Naive thymus-derived CD4-positive, alpha-beta T cell (primary cell): ENCODE results near the gene QRSL1. TPM values are rescaled to one million over a fixed set of nuclear protein-coding genes. Genes with fewer than 3 reads are reported as not detected.
A peak's percentile ranks its signal among the peaks of the same experiment; 100 is the strongest.

ENCODE experiments used
- ATAC-seq: fragments of 150-1000 bp; cut with Tn5 transposase; 2 replicates; pipeline ENCODE4 v1.10.0; 2021; ENCODE audit warnings: mild to moderate bottlenecking, moderate library complexity
- CTCF ChIA-PET: fragments of 350-600 bp; sonication (Branson Sonifier 250); formaldehyde crosslinking; loops from one replicate; lab custom pipeline; 2021; ENCODE audit warnings: antibody characterized with exemption; lab: Charles Lee
- POLR2A ChIA-PET: fragments of 350-600 bp; sonication (Branson Sonifier 250); formaldehyde crosslinking; loops from one replicate; lab custom pipeline; 2021; ENCODE audit warnings: antibody characterized with exemption, inconsistent platforms; lab: Charles Lee
- DNase-seq, 9 donors: peaks; one replicate each; pipeline versions ENCODE4 v3.0.0 to v3.0.0-alpha.2; 2020 to 2022; ENCODE audit warnings: mixed read lengths in 1 of 9
- H3K27ac ChIP-seq: one replicate; pipeline ENCODE4 v1.7.0; 2013; ENCODE audit warnings: mild to moderate bottlenecking, low read depth, low read length, moderate library complexity
- H3K27me3 ChIP-seq, 2 donors: one replicate each; pipeline ENCODE4 v1.7.0; 2013; ENCODE audit warnings: low read length in 2 of 2, mild to moderate bottlenecking in 2 of 2, moderate library complexity in 2 of 2; ENCODE audit not compliant: control insufficient read depth in 2 of 2, insufficient read depth in 2 of 2
- H3K36me3 ChIP-seq, 3 experiments: 1 replicate in 2 of 3; 2 replicates in 1 of 3; pipeline ENCODE4 v1.7.0; 2013; ENCODE audit warnings: low read length in 3 of 3, mild to moderate bottlenecking in 3 of 3, moderate library complexity in 1 of 3; ENCODE audit not compliant: insufficient read depth in 3 of 3, control insufficient read depth in 2 of 3
- H3K4me1 ChIP-seq, 2 donors: one replicate each; pipeline ENCODE4 v1.7.0; 2013; ENCODE audit warnings: low read length in 2 of 2, mild to moderate bottlenecking in 2 of 2, moderate library complexity in 1 of 2; ENCODE audit not compliant: control insufficient read depth in 2 of 2, insufficient read depth in 2 of 2
- H3K4me3 ChIP-seq: 2 replicates; pipeline ENCODE4 v1.7.0; 2013; ENCODE audit warnings: mild to moderate bottlenecking, low read length
- H3K9me3 ChIP-seq, 3 experiments: 1 replicate in 2 of 3; 2 replicates in 1 of 3; pipeline ENCODE4 v1.7.0; 2013; ENCODE audit warnings: low read length in 3 of 3; ENCODE audit not compliant: control insufficient read depth in 2 of 3
- H3K27ac Mint-ChIP-seq, 9 donors: one replicate each; pipeline ENCODE4 v1.8.0; 2020 to 2022; ENCODE audit warnings: mixed read lengths in 9 of 9, mild to moderate bottlenecking in 8 of 9, moderate library complexity in 5 of 9, inconsistent platforms in 2 of 9
- H3K27me3 Mint-ChIP-seq, 5 donors: one replicate each; pipeline ENCODE4 v1.8.0; 2021 to 2022; ENCODE audit warnings: mixed read lengths in 5 of 5, mild to moderate bottlenecking in 1 of 5
- H3K36me3 Mint-ChIP-seq, 5 donors: one replicate each; pipeline ENCODE4 v1.8.0; 2020 to 2022; ENCODE audit warnings: mixed read lengths in 5 of 5, mild to moderate bottlenecking in 3 of 5, inconsistent platforms in 1 of 5
- H3K4me1 Mint-ChIP-seq, 7 donors: one replicate each; pipeline ENCODE4 v1.8.0; 2020 to 2022; ENCODE audit warnings: mixed read lengths in 7 of 7, mild to moderate bottlenecking in 3 of 7, inconsistent platforms in 1 of 7
- H3K4me3 Mint-ChIP-seq, 10 donors: one replicate each; pipeline ENCODE4 v1.8.0; 2020 to 2022; ENCODE audit warnings: mild to moderate bottlenecking in 10 of 10, mixed read lengths in 10 of 10, moderate library complexity in 6 of 10, inconsistent platforms in 2 of 10
- H3K9me3 Mint-ChIP-seq, 11 donors: one replicate each; pipeline ENCODE4 v1.8.0; 2020 to 2022; ENCODE audit warnings: mixed read lengths in 11 of 11, mild to moderate bottlenecking in 4 of 11, inconsistent platforms in 1 of 11, moderate library complexity in 1 of 11
- intact Hi-C, 2 donors: fragments of 100-400 bp; cut with micrococcal nuclease; formaldehyde crosslinking; loops; one replicate each; pipeline ENCODE4 v1.15.1; 2023
- polyA plus RNA-seq, 2 donors: library from polyadenylated mRNA; unstranded; fragments of 300-500 nt; fragmentation: Illumina TruSeq; gene quantifications; one replicate each; pipeline ENCODE4 v1.2.3, GENCODE V29; 2021
- total RNA-seq, 6 experiments: library from RNA in 5 of 6; stranded (reverse) in 5 of 6; gene quantifications; 1 replicate in 5 of 6; 2 replicates in 1 of 6; pipeline ENCODE4 v1.2.3 and lab custom pipeline; 2021 to 2026

Gene QRSL1
- total and polyA plus RNA-seq, 7 experiments from 2014 or later, result 8.0 to 14.8 (median 12.8) TPM

DNA sequence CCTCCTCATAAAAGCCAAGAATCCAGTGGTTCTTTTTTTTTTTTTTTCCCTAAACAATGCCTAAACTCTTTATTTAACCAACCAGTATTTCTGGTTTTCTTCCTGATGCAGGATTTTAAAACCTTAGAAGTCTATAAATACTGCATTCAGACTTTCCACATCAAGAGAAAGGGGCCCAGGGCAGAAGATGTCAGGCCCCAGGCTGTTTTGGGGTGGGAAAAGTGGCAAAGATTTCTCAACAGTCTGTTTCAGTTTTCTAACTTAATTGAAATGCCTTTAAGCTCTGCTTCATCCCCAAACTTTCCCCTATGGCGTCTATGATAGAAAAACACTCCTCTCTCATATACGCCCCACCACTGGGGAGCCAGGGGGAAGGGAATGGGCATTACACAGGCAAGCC lies 33.1 kb downstream of the QRSL1 start:
- intact Hi-C loops, result no loop called here
- Mint-ChIP-seq H3K4me3 (no peak overlapping the region), H3K9me3 (peaks cover 0 to 13% (median 7%) of the 10 kb centered on the region in 11 donors), H3K36me3 (peaks cover 13 to 72% (median 56%) of the 10 kb centered on the region in 5 donors), H3K27me3 (no peaks in the 10 kb centered on the region), H3K4me1 (peaks cover 0 to 8% (median 4%) of the 10 kb centered on the region in 7 donors), H3K27ac (no peak overlapping the region)
- ChIA-PET POLR2A (interaction anchor here (0.5 kb wide), 1 partner anchor 18 kb away, joined by 3 read pairs; no protein-coding TSS in a partner anchor), CTCF (no interaction called here)
- Histone ChIP-seq H3K9me3 (peaks cover 0 to 5% (median 0%) of the 10 kb centered on the region in 3 experiments), H3K36me3 (peaks cover 0 to 45% (median 11%) of the 10 kb centered on the region in 3 experiments), H3K4me3 (no peak overlapping the region), H3K27ac (no peak overlapping the region), H3K27me3 (no peaks in the 10 kb centered on the region), H3K4me1 (no peaks in the 10 kb centered on the region)
- no peak for DNase-seq
- no peak for ATAC-seq

DNA sequence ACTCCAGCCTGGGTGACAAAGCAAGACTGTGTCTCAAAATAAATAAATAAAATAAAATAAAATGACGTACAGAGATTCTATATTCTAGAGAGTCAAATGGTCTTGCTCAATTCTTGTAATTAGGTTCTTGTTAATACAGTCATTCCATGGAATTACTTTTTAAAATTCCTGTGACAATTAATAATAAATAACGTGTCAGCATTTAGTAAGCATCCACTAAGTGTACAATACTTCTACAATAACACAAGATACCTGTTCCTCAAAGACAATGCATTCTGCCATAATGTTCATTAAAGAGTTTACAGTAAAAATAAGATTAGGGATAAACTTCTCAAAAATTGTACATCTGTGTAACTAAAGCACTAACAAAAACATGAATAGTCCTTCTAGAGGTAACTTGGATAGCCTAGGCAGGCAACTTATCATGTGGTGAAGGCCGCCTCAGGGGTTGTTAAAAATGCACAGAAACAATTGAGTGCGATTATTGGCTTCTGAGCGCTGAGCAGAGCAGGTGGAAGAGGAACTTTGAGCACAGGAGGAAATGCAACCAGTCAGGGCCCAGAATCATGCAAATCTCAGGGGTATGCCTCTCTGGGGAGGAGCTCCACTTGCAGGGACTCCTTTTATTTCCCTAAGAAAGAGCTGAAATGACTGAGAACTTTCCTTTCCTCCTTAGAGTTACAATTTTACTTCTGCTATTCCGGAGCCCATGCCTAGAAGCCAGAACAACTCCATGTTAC lies 37.1 kb downstream of the QRSL1 start:
- no peak overlapping the region for H3K27ac ChIP-seq
- ChIA-PET CTCF (no interaction called here), POLR2A (no interaction called here)
- no peaks in the 10 kb centered on the region for H3K27me3 ChIP-seq
- ATAC-seq (peak; percentile 65), DNase-seq (no peak)
- Mint-ChIP-seq H3K36me3 (peaks cover 4 to 41% (median 29%) of the 10 kb centered on the region in 5 donors), H3K27ac (peak overlapping the region in 1 of 9 donors; percentile 28), H3K4me1 (peaks cover 0 to 8% (median 4%) of the 10 kb centered on the region in 7 donors), H3K4me3 (no peak overlapping the region), H3K9me3 (peaks cover 0 to 2% (median 0%) of the 10 kb centered on the region in 11 donors), H3K27me3 (no peaks in the 10 kb centered on the region)
- H3K4me1 ChIP-seq, result no peaks in the 10 kb centered on the region
- H3K4me3 ChIP-seq, result no peak overlapping the region
- H3K36me3 ChIP-seq, result peaks cover 0 to 22% (median 11%) of the 10 kb centered on the region in 3 experiments
- intact Hi-C loops, result no loop called here
- no peaks in the 10 kb centered on the region for H3K9me3 ChIP-seq

DNA sequence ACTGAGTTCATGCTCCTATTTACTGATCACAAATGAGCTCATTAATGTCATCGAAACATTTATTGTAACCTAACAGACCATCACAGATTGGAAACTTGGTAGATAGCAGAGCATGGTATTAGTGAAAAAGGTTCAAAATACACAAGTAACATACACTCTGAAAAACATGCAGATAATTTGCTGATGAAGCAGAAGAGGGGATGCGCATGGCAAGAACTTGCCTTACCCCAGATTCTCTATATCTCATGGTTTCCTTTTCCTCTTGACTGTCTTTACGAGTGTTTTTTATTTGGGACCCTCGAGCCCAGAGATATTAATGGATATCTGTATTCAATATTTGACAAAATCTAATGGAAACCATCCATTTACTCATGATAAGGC lies 37.6 kb downstream of the QRSL1 start:
- H3K4me3 Mint-ChIP-seq, result no peak overlapping the region
- peaks cover 4 to 39% (median 28%) of the 10 kb centered on the region in 5 donors for H3K36me3 Mint-ChIP-seq
- H3K9me3 ChIP-seq, result no peaks in the 10 kb centered on the region
- ChIA-PET CTCF (no interaction called here), POLR2A (no interaction called here)
- H3K27ac Mint-ChIP-seq, result peak overlapping the region in 1 of 9 donors; percentile 28
- intact Hi-C loops, result no loop called here
- no peaks in the 10 kb centered on the region for H3K27me3 Mint-ChIP-seq
- peaks cover 0 to 2% (median 0%) of the 10 kb centered on the region in 11 donors for H3K9me3 Mint-ChIP-seq
- H3K27ac ChIP-seq, result no peak overlapping the region
- peaks cover 0 to 8% (median 4%) of the 10 kb centered on the region in 7 donors for H3K4me1 Mint-ChIP-seq
- H3K4me3 ChIP-seq, result no peak overlapping the region
- DNase-seq, result no peak
- peaks cover 0 to 22% (median 11%) of the 10 kb centered on the region in 3 experiments for H3K36me3 ChIP-seq
- no peaks in the 10 kb centered on the region for H3K4me1 ChIP-seq
- no peaks in the 10 kb centered on the region for H3K27me3 ChIP-seq
- ATAC-seq, result no peak

DNA sequence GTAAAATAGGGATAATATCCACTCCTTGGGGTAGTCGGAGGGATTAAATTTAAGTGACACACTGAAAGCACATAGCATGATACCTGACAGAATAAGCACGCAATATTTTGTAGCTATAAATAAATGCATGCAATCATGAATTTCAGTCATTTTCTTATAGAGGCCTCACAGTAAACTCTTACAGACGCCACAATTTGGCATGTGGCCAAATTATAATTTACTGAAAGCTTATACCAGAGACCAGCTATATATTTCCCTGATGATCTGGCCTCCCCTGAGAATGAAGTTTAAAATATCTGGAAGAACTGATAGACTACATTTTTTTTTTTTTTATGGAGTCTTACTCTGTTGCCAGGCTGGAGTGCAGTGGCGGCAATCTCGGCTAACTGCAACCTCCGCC lies 40.9 kb downstream of the QRSL1 start:
- Mint-ChIP-seq H3K27ac (no peak overlapping the region), H3K4me3 (no peak overlapping the region), H3K9me3 (no peaks in the 10 kb centered on the region), H3K27me3 (no peaks in the 10 kb centered on the region), H3K4me1 (no peaks in the 10 kb centered on the region), H3K36me3 (peaks cover 2 to 11% (median 9%) of the 10 kb centered on the region in 5 donors)
- Histone ChIP-seq H3K27me3 (no peaks in the 10 kb centered on the region), H3K9me3 (no peaks in the 10 kb centered on the region), H3K27ac (no peak overlapping the region), H3K36me3 (peaks cover 0 to under 1% (median 0%) of the 10 kb centered on the region in 3 experiments), H3K4me1 (no peaks in the 10 kb centered on the region), H3K4me3 (no peak overlapping the region)
- intact Hi-C loops, result no loop called here
- ATAC-seq (no peak), DNase-seq (no peak)
- POLR2A ChIA-PET, result interaction anchor here (0.6 kb wide), 1 partner anchor 786 kb away, joined by 3 read pairs; no protein-coding TSS in a partner anchor
- CTCF ChIA-PET, result no interaction called here

DNA sequence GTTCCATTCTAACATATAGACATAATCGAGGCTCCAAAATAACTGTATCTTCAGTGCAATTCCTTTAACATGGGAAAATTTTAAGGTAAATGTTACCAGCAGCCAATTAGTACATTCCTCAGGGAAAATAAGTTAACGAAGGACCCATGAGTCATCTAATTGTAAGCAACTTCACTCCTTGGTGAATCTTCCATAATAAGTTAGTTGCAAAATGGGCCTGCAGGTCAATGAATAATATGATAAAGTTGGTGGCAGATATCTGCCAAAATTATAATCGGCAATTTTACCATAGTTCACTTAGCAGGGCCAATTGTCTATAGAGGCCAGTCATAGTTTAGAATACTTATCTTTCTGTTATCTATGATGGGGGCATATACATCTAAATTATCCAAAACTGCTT lies 42.3 kb downstream of the QRSL1 start:
- no peaks in the 10 kb centered on the region for H3K27me3 Mint-ChIP-seq
- intact Hi-C loops, result no loop called here
- no peaks in the 10 kb centered on the region for H3K4me1 Mint-ChIP-seq
- CTCF ChIA-PET, result no interaction called here
- Histone ChIP-seq H3K27me3 (no peaks in the 10 kb centered on the region), H3K27ac (no peak overlapping the region), H3K9me3 (no peaks in the 10 kb centered on the region), H3K36me3 (no peaks in the 10 kb centered on the region), H3K4me3 (no peak overlapping the region), H3K4me1 (no peaks in the 10 kb centered on the region)
- peaks cover 0 to 9% (median 4%) of the 10 kb centered on the region in 5 donors for H3K36me3 Mint-ChIP-seq
- H3K9me3 Mint-ChIP-seq, result no peaks in the 10 kb centered on the region
- H3K27ac Mint-ChIP-seq, result no peak overlapping the region
- H3K4me3 Mint-ChIP-seq, result no peak overlapping the region
- DNase-seq (no peak), ATAC-seq (no peak)
- POLR2A ChIA-PET, result no interaction called here

DNA sequence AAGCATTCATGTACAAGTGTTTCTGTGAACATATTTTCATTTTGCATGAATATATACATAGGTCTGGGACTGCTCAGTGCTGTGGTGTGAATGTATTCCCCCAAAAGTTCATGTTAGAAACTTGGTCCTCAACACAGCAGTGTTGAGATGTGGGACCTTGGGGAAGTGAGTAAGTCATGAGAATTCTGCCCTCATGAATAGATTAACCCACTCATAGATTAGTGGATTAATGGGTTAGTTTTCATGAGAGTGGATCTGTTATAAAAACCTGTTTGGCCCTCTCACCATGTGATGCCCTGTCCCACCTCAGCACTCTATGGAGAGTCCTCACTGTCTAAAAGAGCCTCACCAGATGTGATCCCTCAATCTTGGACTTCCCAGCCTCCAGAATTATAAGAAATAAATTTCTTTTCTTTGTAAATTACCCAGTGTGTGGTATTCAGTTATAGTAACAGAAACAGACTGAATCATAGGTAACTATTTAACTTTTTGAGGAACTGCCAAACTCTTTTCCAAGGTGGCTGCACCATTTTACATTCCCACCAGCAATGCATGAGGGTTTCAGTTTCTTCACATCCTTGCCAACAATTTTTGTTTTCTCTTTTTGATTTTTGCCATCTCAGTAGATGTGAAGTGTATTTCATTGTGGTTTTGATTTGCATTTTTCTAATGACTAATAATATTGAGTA lies 45.3 kb downstream of the QRSL1 start:
- H3K27ac Mint-ChIP-seq, result no peak overlapping the region
- H3K9me3 ChIP-seq, result no peaks in the 10 kb centered on the region
- ChIA-PET CTCF (no interaction called here), POLR2A (no interaction called here)
- no peak overlapping the region for H3K4me3 Mint-ChIP-seq
- H3K27ac ChIP-seq, result no peak overlapping the region
- no peaks in the 10 kb centered on the region for H3K4me1 Mint-ChIP-seq
- H3K9me3 Mint-ChIP-seq, result no peaks in the 10 kb centered on the region
- no peaks in the 10 kb centered on the region for H3K27me3 ChIP-seq
- intact Hi-C loops, result no loop called here
- H3K36me3 ChIP-seq, result no peaks in the 10 kb centered on the region
- no peaks in the 10 kb centered on the region for H3K4me1 ChIP-seq
- ATAC-seq (no peak), DNase-seq (no peak)
- H3K36me3 Mint-ChIP-seq, result peaks cover 0 to 9% (median 0%) of the 10 kb centered on the region in 5 donors
- H3K27me3 Mint-ChIP-seq, result no peaks in the 10 kb centered on the region
- no peak overlapping the region for H3K4me3 ChIP-seq
